BJ (cell line): ENCODE results near the gene EHBP1. TPM values are rescaled to one million over a fixed set of nuclear protein-coding genes. Genes with fewer than 3 reads are reported as not detected.

Experiments
- CTCF ChIA-PET: fragments of 350-600 bp; formaldehyde crosslinking; extraction: SDS; loops from one replicate; lab custom pipeline; 2021; ENCODE audit warnings: antibody characterized with exemption, inconsistent platforms; lab: Yijun Ruan, JAX
- POLR2A ChIA-PET: fragments of 300-600 bp; sonication (Branson Sonifier 250); formaldehyde crosslinking; extraction: SDS; loops from one replicate; lab custom pipeline; 2021; ENCODE audit warnings: antibody characterized with exemption; lab: Charles Lee
- DNase-seq: peaks from one replicate; pipeline ENCODE4 v3.0.0-alpha.2; 2011; ENCODE audit warnings: low read depth
- H3K27me3 ChIP-seq: 2 replicates; pipeline ENCODE4 v1.6.0; 2011; ENCODE audit warnings: low read length; ENCODE audit not compliant: control insufficient read depth, insufficient read depth
- H3K36me3 ChIP-seq: 2 replicates; pipeline ENCODE4 v1.5.1; 2011; ENCODE audit warnings: low read length; ENCODE audit not compliant: control insufficient read depth, insufficient read depth
- H3K4me3 ChIP-seq: 2 replicates; pipeline ENCODE4 v1.5.1; 2011; ENCODE audit warnings: low read depth, mild to moderate bottlenecking, control low read depth, low read length
- polyA plus RNA-seq: library from polyadenylated mRNA; depleted of rRNA; stranded (reverse); fragments of >200 nt; gene quantifications from 2 replicates; pipeline ENCODE4 v1.2.3, GENCODE V29; 2011
- TF ChIP-seq, protein P1 (sequence below): IDR thresholded peaks from 2 replicates; pipeline ENCODE4 v1.5.1; 2011; ENCODE audit warnings: low read depth, mild to moderate bottlenecking, control low read depth, inconsistent platforms, low read length, moderate library complexity; ENCODE audit not compliant: insufficient read depth

Gene EHBP1
- polyA plus RNA-seq, 1 experiment: 43.8 TPM

DNA sequence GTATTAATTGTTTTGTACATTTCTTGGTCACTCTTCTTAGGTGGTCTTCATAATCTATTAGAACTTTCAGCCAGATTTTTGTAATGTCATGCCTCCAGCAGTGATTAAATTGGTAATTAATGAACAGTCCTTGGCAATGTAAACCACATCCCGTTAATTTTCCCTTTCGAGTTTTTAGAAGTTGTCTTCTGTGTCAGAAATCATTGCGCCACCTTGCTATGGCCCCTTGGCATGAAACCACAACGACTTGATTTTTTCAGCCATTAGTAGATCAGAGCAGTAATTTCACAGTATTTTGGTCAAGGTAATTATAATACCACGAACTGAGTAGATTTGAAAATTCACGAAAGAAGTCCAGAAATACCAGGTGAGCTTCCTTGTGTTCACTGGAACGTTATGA lies 259.2 kb downstream of the EHBP1 start:
- TF ChIP-seq, protein P1, sequence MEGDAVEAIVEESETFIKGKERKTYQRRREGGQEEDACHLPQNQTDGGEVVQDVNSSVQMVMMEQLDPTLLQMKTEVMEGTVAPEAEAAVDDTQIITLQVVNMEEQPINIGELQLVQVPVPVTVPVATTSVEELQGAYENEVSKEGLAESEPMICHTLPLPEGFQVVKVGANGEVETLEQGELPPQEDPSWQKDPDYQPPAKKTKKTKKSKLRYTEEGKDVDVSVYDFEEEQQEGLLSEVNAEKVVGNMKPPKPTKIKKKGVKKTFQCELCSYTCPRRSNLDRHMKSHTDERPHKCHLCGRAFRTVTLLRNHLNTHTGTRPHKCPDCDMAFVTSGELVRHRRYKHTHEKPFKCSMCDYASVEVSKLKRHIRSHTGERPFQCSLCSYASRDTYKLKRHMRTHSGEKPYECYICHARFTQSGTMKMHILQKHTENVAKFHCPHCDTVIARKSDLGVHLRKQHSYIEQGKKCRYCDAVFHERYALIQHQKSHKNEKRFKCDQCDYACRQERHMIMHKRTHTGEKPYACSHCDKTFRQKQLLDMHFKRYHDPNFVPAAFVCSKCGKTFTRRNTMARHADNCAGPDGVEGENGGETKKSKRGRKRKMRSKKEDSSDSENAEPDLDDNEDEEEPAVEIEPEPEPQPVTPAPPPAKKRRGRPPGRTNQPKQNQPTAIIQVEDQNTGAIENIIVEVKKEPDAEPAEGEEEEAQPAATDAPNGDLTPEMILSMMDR: no peak
- CTCF ChIA-PET: no interaction called here
- Histone ChIP-seq H3K4me3 (no peak overlapping the region), H3K27me3 (no peaks in the 10 kb centered on the region), H3K36me3 (peaks cover 3% of the 10 kb centered on the region)
- DNase-seq: no peak
- POLR2A ChIA-PET: no interaction called here

DNA sequence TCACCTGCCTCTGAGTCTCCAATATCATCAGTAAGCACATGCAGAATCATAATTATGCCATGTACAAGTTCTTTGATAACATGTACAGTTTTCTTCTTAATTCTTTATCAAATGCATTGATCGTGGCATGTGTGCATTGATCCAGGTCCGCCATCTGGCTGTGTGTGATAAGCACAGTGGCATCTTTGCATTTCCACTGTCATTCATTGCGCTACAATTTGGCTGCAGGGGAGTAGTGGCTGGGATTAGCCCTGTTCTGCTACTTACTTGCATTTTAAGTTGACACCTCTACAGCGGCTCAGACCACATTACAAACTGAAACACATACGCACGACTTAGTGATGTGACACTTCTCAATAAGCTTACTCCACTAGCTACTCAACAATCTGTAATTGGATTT lies 261.5 kb downstream of the EHBP1 start:
- TF ChIP-seq, protein P1: no peak
- Histone ChIP-seq H3K4me3 (no peak overlapping the region), H3K27me3 (no peaks in the 10 kb centered on the region), H3K36me3 (peaks cover 3% of the 10 kb centered on the region)
- ChIA-PET POLR2A (interaction anchor here (0.7 kb wide), 1 partner anchor 14 kb away, joined by 3 read pairs; no protein-coding TSS in a partner anchor), CTCF (interaction anchor here (0.7 to 0.8 kb wide), 2 partner anchors 9 to 14 kb away, joined by 3 to 4 read pairs; no protein-coding TSS in a partner anchor)
- DNase-seq: no peak

DNA sequence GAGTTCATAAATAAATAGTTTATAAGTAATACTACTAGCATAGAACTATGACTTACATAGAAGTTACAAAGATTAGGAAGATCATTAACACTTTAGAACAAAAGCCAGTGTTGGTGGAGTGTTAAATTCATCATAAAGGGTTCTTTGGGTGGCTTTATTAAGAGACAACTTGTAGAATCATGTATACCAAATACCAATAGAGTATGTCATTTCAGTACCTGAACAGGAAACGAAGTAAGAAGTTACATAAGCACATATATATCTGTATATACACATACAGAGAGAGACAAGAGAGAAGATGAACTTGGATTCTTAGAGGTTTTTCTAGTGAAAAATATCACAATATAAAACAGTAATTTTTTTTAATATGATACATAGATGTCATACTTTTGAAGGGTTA lies 262.7 kb downstream of the EHBP1 start:
- DNase-seq: no peak
- ChIA-PET CTCF (interaction anchor here (1.1 kb wide), 1 partner anchor 9 kb away, joined by 3 read pairs; no protein-coding TSS in a partner anchor), POLR2A (no interaction called here)
- no peak overlapping the region for H3K4me3 ChIP-seq
- H3K27me3 ChIP-seq: no peaks in the 10 kb centered on the region
- peaks cover 3% of the 10 kb centered on the region for H3K36me3 ChIP-seq
- TF ChIP-seq, protein P1: no peak

DNA sequence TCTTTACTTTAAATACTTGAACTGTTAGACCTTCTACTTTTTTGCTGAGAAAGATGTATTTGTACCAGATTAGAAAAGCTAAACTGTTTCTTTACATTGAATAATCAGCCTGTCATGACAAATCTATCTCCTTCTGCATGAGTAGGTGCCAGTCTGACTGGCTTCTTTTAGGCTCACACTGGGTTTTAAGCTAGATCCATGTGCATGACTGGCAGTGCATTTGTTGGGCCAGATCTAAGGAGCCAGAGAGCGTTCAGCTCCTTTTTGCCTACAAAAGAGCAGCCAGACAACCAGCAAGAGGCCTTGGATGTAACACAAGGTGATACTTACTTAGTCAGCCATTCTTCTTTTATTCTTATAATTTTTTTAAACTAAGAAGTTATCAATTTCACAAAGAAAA lies 263.2 kb downstream of the EHBP1 start:
- Histone ChIP-seq H3K36me3 (peaks cover 3% of the 10 kb centered on the region), H3K4me3 (no peak overlapping the region), H3K27me3 (no peaks in the 10 kb centered on the region)
- DNase-seq: no peak
- ChIA-PET CTCF (no interaction called here), POLR2A (no interaction called here)
- TF ChIP-seq, protein P1: no peak

DNA sequence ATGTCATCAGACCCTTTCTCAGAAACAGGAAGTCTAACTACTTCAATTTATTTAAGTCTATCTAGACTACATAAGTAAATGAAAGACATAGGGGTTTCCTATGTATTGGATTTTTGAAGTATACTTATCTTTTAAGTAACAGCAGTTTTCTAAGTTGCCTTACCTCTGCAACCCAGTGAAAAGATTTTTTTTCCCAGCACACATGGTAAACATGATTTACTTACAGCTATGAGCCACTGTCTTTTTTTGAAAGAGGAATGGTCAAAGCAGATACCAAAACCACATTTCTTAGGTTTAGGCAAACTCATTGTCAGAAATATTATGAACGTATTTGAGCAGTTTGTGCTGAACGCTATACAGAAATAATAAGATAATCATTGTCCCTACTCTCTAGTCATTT lies 266.4 kb downstream of the EHBP1 start:
- TF ChIP-seq, protein P1: no peak
- no peak overlapping the region for H3K4me3 ChIP-seq
- CTCF ChIA-PET: interaction anchor here (0.6 kb wide), 1 partner anchor 128 kb away, joined by 3 read pairs; no protein-coding TSS in a partner anchor
- H3K36me3 ChIP-seq: peaks cover 4% of the 10 kb centered on the region
- DNase-seq: no peak
- POLR2A ChIA-PET: no interaction called here
- H3K27me3 ChIP-seq: no peaks in the 10 kb centered on the region
